Liver (tissue), 9 donors: Measurements from ENCODE around the gene ZNF341. TPM values are rescaled to one million over a fixed set of nuclear protein-coding genes. Genes with fewer than 3 reads are reported as not detected.

Experiments
- DNase-seq: peaks from one replicate; pipeline ENCODE4 v3.0.0-alpha.2; 2017; ENCODE audit warnings: low spot score
- H3K27ac ChIP-seq, 2 donors: one replicate each; pipeline ENCODE4 v1.7.0; 2013; ENCODE audit warnings: inconsistent platforms in 2 of 2, low read length in 2 of 2, control low read depth in 1 of 2, low read depth in 1 of 2, mild to moderate bottlenecking in 1 of 2
- H3K27me3 ChIP-seq, 4 donors: one replicate each; pipeline versions ENCODE4 v1.6.1 to v1.7.0; 2013; ENCODE audit warnings: low read length in 3 of 4, inconsistent platforms in 1 of 4, mild to moderate bottlenecking in 1 of 4, moderate library complexity in 1 of 4; ENCODE audit not compliant: control insufficient read depth in 4 of 4, insufficient read depth in 4 of 4
- H3K36me3 ChIP-seq, 4 donors: one replicate each; pipeline versions ENCODE4 v1.6.1 to v1.7.0; 2013; ENCODE audit warnings: low read length in 3 of 4, mild to moderate bottlenecking in 3 of 4, low read depth in 1 of 4, moderate library complexity in 1 of 4; ENCODE audit not compliant: control insufficient read depth in 4 of 4, insufficient read depth in 3 of 4
- H3K4me1 ChIP-seq, 4 donors: one replicate each; pipeline versions ENCODE4 v1.6.1 to v1.7.0; 2013; ENCODE audit warnings: low read length in 3 of 4, mild to moderate bottlenecking in 3 of 4, moderate library complexity in 1 of 4; ENCODE audit not compliant: control insufficient read depth in 4 of 4, insufficient read depth in 4 of 4
- H3K4me3 ChIP-seq, 3 donors: one replicate each; pipeline versions ENCODE4 v1.6.1 to v1.7.0; 2013; ENCODE audit warnings: low read length in 3 of 3, control low read depth in 1 of 3, low read depth in 1 of 3, mild to moderate bottlenecking in 1 of 3
- H3K9ac ChIP-seq, 2 donors: one replicate each; pipeline ENCODE4 v1.7.0; 2013; ENCODE audit warnings: low read length in 2 of 2, mild to moderate bottlenecking in 2 of 2, moderate library complexity in 2 of 2, control low read depth in 1 of 2, low read depth in 1 of 2
- H3K9me3 ChIP-seq, 4 donors: one replicate each; pipeline versions ENCODE4 v1.6.1 to v1.7.0; 2013; ENCODE audit warnings: low read length in 3 of 4; ENCODE audit not compliant: control insufficient read depth in 4 of 4
- EGR1 ChIP-seq, 2 donors: IDR thresholded peaks; 2 replicates each; pipeline ENCODE4 v1.6.1; 2016 to 2018; ENCODE audit warnings: antibody characterized with exemption in 2 of 2, low read depth in 2 of 2
- FOXA1 ChIP-seq: IDR thresholded peaks from 2 replicates; pipeline ENCODE4 v1.6.1; 2016; ENCODE audit warnings: antibody characterized with exemption
- FOXA2 ChIP-seq: IDR thresholded peaks from 2 replicates; pipeline ENCODE4 v1.6.1; 2016; ENCODE audit warnings: antibody characterized with exemption
- GABPA ChIP-seq, 2 donors: IDR thresholded peaks in 1 of 2; conservative IDR thresholded peaks in 1 of 2; 2 replicates each; pipeline ENCODE4 v1.6.1; 2016; ENCODE audit warnings: antibody characterized with exemption in 2 of 2, mild to moderate bottlenecking in 1 of 2, moderate library complexity in 1 of 2
- HNF4A ChIP-seq, 2 donors: conservative IDR thresholded peaks; 2 replicates each; pipeline ENCODE4 v1.6.1; 2016; ENCODE audit warnings: antibody characterized with exemption in 2 of 2, mild to moderate bottlenecking in 2 of 2
- HNF4G ChIP-seq: IDR thresholded peaks from 2 replicates; pipeline ENCODE4 v1.6.1; 2016; ENCODE audit warnings: antibody characterized with exemption
- JUND ChIP-seq, 2 donors: IDR thresholded peaks; 2 replicates each; pipeline ENCODE4 v1.6.1; 2016; ENCODE audit warnings: antibody characterized with exemption in 2 of 2
- NR2F2 ChIP-seq: IDR thresholded peaks from 2 replicates; pipeline ENCODE4 v1.6.1; 2016; ENCODE audit warnings: antibody characterized with exemption
- RAD21 ChIP-seq, 2 donors: IDR thresholded peaks; 2 replicates each; pipeline ENCODE4 v1.6.1; 2016; ENCODE audit warnings: antibody characterized with exemption in 2 of 2, mild to moderate bottlenecking in 2 of 2
- RXRA ChIP-seq, 2 donors: IDR thresholded peaks; 2 replicates each; pipeline ENCODE4 v1.6.1; 2017 to 2018; ENCODE audit warnings: antibody characterized with exemption in 2 of 2, mild to moderate bottlenecking in 1 of 2
- SP1 ChIP-seq: IDR thresholded peaks from 2 replicates; pipeline ENCODE4 v1.6.1; 2018; ENCODE audit warnings: antibody characterized with exemption, mild to moderate bottlenecking
- TAF1 ChIP-seq: conservative IDR thresholded peaks from 2 replicates; pipeline ENCODE4 v1.6.1; 2016; ENCODE audit warnings: antibody characterized with exemption, mild to moderate bottlenecking
- YY1 ChIP-seq: IDR thresholded peaks from 2 replicates; pipeline ENCODE4 v1.6.1; 2016; ENCODE audit warnings: antibody characterized with exemption, mild to moderate bottlenecking
- WGBS: extraction: QIAGEN DNeasy Blood & Tissue Kit; methylation state at CpG from one replicate; pipeline ENCODE4 v1.1.7; 2013; 5-methylcytosine and 5-hydroxymethylcytosine counted together
- polyA plus RNA-seq, 2 donors: library from polyadenylated mRNA; stranded (reverse) in 1 of 2; unstranded in 1 of 2; fragments of 200-250 nt in 1 of 2; fragments of >200 nt in 1 of 2; fragmentation: Nextera tagmentation in 1 of 2; extraction: Ambion mirVana in 1 of 2; gene quantifications; one replicate each; pipeline versions ENCODE4 v1.2.1 to v1.2.3, GENCODE V29; 2013 to 2015
- total RNA-seq, 2 donors: library from RNA; depleted of rRNA; stranded (reverse); fragments of >200 nt; gene quantifications; one replicate each; pipeline ENCODE4 v1.2.3, GENCODE V29; 2014
- TF ChIP-seq, protein P1 (sequence below): IDR thresholded peaks from 2 replicates; pipeline ENCODE4 v1.6.1; 2016; ENCODE audit warnings: antibody characterized with exemption
- TF ChIP-seq, protein P2 (sequence below): IDR thresholded peaks from 2 replicates; pipeline ENCODE4 v1.6.1; 2016; ENCODE audit warnings: antibody characterized with exemption
- TF ChIP-seq, protein P3 (sequence below): IDR thresholded peaks from 2 replicates; pipeline ENCODE4 v1.6.1; 2016; ENCODE audit warnings: antibody characterized with exemption
- TF ChIP-seq, protein P4 (sequence below): IDR thresholded peaks from 2 replicates; pipeline ENCODE4 v1.6.1; 2016; ENCODE audit warnings: antibody characterized with exemption, mild to moderate bottlenecking
- TF ChIP-seq, protein P5 (sequence below): fragments of 150-350 bp; IDR thresholded peaks from 2 replicates; pipeline ENCODE4 v1.5.1; 2017; ENCODE audit warnings: improper control_type of control experiment, low read depth, low read length; ENCODE audit not compliant: missing input control
- donor health status: healthy.
- donor health status: healthy.
- donor health status: healthy.
- donor health status: healthy.
- donor health status: healthy.

ZNF341 gene
- total and polyA plus RNA-seq, 4 donors: 0.69 to 1.1 (median 0.82) TPM

DNA sequence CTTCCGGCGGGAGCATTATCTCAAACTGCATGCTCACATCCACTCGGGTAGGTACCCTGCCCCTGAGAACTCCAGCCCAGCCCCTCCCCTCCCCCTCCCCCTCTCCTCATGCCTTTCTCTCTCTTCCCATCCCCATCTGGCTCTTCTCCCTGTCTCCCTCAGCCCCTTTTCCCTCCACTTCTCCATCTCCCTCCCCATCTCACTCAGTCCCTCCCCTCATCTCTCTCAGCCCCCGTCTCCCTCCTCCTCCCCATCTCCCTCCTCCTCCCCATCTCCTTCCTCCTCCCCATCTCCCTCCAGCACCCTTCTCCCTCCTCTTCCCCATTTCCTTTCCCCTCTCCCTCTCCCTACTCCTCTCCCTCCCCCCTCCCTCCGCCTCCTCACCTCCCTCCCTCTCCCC lies 52.0 kb downstream of the ZNF341 start:
- Histone ChIP-seq H3K9ac (no peak overlapping the region), H3K27me3 (no peaks in the 10 kb centered on the region), H3K4me3 (no peak overlapping the region), H3K9me3 (no peaks in the 10 kb centered on the region), H3K27ac (no peak overlapping the region), H3K36me3 (no peaks in the 10 kb centered on the region), H3K4me1 (no peaks in the 10 kb centered on the region)
- TF ChIP-seq GABPA (IDR thresholded peaks at IDR 0.05 in 1 of 2, conservative IDR thresholded peaks at IDR 0.05 in 1 of 2) (no peak), RXRA (IDR thresholded peaks at IDR 0.05) (no peak), NR2F2 (no peak), HNF4G (no peak), EGR1 (IDR thresholded peaks at IDR 0.05; ENCODE audit: low read depth in 2 of 2) (no peak), JUND (IDR thresholded peaks at IDR 0.05) (no peak), RAD21 (IDR thresholded peaks at IDR 0.05) (no peak), YY1 (no peak), FOXA1 (no peak), HNF4A (conservative IDR thresholded peaks at IDR 0.05) (no peak), SP1 (no peak)
- TF ChIP-seq, protein P1, sequence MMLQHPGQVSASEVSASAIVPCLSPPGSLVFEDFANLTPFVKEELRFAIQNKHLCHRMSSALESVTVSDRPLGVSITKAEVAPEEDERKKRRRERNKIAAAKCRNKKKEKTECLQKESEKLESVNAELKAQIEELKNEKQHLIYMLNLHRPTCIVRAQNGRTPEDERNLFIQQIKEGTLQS: no peak
- TF ChIP-seq, protein P2, sequence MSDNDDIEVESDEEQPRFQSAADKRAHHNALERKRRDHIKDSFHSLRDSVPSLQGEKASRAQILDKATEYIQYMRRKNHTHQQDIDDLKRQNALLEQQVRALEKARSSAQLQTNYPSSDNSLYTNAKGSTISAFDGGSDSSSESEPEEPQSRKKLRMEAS: no peak
- TF ChIP-seq, protein P3, sequence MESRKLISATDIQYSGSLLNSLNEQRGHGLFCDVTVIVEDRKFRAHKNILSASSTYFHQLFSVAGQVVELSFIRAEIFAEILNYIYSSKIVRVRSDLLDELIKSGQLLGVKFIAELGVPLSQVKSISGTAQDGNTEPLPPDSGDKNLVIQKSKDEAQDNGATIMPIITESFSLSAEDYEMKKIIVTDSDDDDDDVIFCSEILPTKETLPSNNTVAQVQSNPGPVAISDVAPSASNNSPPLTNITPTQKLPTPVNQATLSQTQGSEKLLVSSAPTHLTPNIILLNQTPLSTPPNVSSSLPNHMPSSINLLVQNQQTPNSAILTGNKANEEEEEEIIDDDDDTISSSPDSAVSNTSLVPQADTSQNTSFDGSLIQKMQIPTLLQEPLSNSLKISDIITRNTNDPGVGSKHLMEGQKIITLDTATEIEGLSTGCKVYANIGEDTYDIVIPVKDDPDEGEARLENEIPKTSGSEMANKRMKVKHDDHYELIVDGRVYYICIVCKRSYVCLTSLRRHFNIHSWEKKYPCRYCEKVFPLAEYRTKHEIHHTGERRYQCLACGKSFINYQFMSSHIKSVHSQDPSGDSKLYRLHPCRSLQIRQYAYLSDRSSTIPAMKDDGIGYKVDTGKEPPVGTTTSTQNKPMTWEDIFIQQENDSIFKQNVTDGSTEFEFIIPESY: no peak
- TF ChIP-seq, protein P4, sequence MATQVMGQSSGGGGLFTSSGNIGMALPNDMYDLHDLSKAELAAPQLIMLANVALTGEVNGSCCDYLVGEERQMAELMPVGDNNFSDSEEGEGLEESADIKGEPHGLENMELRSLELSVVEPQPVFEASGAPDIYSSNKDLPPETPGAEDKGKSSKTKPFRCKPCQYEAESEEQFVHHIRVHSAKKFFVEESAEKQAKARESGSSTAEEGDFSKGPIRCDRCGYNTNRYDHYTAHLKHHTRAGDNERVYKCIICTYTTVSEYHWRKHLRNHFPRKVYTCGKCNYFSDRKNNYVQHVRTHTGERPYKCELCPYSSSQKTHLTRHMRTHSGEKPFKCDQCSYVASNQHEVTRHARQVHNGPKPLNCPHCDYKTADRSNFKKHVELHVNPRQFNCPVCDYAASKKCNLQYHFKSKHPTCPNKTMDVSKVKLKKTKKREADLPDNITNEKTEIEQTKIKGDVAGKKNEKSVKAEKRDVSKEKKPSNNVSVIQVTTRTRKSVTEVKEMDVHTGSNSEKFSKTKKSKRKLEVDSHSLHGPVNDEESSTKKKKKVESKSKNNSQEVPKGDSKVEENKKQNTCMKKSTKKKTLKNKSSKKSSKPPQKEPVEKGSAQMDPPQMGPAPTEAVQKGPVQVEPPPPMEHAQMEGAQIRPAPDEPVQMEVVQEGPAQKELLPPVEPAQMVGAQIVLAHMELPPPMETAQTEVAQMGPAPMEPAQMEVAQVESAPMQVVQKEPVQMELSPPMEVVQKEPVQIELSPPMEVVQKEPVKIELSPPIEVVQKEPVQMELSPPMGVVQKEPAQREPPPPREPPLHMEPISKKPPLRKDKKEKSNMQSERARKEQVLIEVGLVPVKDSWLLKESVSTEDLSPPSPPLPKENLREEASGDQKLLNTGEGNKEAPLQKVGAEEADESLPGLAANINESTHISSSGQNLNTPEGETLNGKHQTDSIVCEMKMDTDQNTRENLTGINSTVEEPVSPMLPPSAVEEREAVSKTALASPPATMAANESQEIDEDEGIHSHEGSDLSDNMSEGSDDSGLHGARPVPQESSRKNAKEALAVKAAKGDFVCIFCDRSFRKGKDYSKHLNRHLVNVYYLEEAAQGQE: no peak
- TF ChIP-seq, protein P5, sequence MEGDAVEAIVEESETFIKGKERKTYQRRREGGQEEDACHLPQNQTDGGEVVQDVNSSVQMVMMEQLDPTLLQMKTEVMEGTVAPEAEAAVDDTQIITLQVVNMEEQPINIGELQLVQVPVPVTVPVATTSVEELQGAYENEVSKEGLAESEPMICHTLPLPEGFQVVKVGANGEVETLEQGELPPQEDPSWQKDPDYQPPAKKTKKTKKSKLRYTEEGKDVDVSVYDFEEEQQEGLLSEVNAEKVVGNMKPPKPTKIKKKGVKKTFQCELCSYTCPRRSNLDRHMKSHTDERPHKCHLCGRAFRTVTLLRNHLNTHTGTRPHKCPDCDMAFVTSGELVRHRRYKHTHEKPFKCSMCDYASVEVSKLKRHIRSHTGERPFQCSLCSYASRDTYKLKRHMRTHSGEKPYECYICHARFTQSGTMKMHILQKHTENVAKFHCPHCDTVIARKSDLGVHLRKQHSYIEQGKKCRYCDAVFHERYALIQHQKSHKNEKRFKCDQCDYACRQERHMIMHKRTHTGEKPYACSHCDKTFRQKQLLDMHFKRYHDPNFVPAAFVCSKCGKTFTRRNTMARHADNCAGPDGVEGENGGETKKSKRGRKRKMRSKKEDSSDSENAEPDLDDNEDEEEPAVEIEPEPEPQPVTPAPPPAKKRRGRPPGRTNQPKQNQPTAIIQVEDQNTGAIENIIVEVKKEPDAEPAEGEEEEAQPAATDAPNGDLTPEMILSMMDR: no peak
- DNase-seq: no peak
- WGBS: 90% methylated on average over 5 of the region's 5 CpGs

DNA sequence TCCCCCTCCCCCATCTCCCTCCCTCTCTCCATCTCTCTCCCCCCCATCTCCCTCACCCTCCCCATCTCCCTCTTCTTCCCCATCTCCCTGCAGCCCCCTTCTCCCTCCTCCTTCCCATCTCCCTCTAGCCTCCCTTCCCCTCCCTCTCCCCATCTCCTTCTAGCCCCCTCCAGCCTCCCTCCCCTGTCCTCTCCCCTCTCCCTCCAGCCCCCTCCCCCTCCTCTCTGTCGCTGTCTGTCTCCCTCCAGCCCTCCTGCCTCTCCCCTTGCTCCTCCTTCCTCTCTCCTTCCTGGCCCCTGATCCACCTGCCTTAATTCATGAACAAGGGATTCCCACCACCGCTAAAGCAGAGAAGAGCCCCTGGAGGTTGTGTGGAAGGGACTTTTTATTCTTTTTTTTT lies 52.4 kb downstream of the ZNF341 start:
- H3K36me3 ChIP-seq: no peaks in the 10 kb centered on the region
- no peaks in the 10 kb centered on the region for H3K27me3 ChIP-seq
- no peak overlapping the region for H3K9ac ChIP-seq
- H3K4me1 ChIP-seq: no peaks in the 10 kb centered on the region
- DNase-seq: no peak
- no peak overlapping the region for H3K27ac ChIP-seq
- WGBS: 98% methylated on average over 2 of the region's 2 CpGs
- no peaks in the 10 kb centered on the region for H3K9me3 ChIP-seq
- no peak overlapping the region for H3K4me3 ChIP-seq
- TF ChIP-seq RAD21 (IDR thresholded peaks at IDR 0.05) (no peak), TAF1 (no peak), HNF4G (no peak), JUND (IDR thresholded peaks at IDR 0.05) (no peak), YY1 (no peak), RXRA (IDR thresholded peaks at IDR 0.05) (no peak), SP1 (no peak), GABPA (IDR thresholded peaks at IDR 0.05 in 1 of 2, conservative IDR thresholded peaks at IDR 0.05 in 1 of 2) (no peak), FOXA2 (no peak)
- TF ChIP-seq, protein P4: no peak
- TF ChIP-seq, protein P3: no peak
- TF ChIP-seq, protein P2: no peak
- TF ChIP-seq, protein P1: no peak
